Ovary (tissue), 3 donors: ENCODE measurements around the gene LCN1.

Experiments used
- EP300 ChIP-seq: sonication (generic); formaldehyde crosslinking; IDR thresholded peaks from one replicate; pipeline ENCODE4 v1.6.1; 2017; ENCODE audit warnings: antibody characterized with exemption
- POLR2A ChIP-seq: fragments of 450-650 bp; IDR thresholded peaks from one replicate; pipeline ENCODE4 v1.6.1; 2017; ENCODE audit warnings: antibody characterized with exemption, mild to moderate bottlenecking, moderate library complexity
- TF ChIP-seq, protein P1 (sequence below), 3 donors: fragments of 450-650 bp in 2 of 3; fragments of 200-600 bp in 1 of 3; IDR thresholded peaks; one replicate each; pipeline versions ENCODE4 v1.5.1 to v1.8.0; 2016 to 2022; ENCODE audit warnings: antibody characterized with exemption in 3 of 3, mild to moderate bottlenecking in 1 of 3
- donor health status: DM: no; HTN: no; CAD: no.

DNA sequence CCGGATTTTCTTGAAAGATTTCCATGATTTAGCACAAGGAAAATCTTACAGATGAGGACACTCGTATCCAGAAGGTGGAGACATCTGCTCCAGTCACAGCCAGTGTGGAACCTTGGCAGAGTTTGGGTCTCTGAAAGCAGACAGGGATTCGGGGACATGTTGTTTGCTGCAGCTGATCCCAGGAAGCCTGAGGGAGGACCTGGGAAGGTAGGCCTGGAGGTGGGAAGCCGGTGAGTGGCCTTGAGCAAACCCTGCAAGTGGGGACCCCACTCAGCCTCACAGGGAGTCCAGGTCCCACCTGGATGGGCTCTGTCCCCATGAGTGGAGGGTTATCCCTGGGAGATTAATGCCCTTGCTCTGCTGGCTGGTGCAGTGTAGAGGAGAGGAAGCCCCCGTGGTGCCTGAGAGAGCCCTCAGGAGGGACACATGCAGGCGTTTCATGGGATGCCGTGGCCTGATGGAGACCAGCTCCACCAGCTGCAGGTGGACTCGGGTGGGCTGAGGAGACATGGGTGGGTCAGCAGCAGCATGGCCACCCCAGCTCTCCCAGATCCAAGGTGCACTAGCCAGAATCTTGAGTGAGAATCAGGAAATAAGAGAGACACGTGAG, 12.9 kb upstream of the LCN1 start:
- TF ChIP-seq, protein P1, sequence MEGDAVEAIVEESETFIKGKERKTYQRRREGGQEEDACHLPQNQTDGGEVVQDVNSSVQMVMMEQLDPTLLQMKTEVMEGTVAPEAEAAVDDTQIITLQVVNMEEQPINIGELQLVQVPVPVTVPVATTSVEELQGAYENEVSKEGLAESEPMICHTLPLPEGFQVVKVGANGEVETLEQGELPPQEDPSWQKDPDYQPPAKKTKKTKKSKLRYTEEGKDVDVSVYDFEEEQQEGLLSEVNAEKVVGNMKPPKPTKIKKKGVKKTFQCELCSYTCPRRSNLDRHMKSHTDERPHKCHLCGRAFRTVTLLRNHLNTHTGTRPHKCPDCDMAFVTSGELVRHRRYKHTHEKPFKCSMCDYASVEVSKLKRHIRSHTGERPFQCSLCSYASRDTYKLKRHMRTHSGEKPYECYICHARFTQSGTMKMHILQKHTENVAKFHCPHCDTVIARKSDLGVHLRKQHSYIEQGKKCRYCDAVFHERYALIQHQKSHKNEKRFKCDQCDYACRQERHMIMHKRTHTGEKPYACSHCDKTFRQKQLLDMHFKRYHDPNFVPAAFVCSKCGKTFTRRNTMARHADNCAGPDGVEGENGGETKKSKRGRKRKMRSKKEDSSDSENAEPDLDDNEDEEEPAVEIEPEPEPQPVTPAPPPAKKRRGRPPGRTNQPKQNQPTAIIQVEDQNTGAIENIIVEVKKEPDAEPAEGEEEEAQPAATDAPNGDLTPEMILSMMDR (IDR thresholded peaks at IDR 0.05): no peak
- TF ChIP-seq POLR2A (no peak), EP300 (no peak)
